Endothelial cell of umbilical vein (primary cell): Measurements from ENCODE around the gene NTMT1. TPM values are rescaled to one million over a fixed set of nuclear protein-coding genes. Genes with fewer than 3 reads are reported as not detected.
"Not testable (repeated sequence)": the region's sequence is repeated elsewhere in the genome, so short reads cannot be mapped to it uniquely, and the experiment has no call there.

Experiments
- BruUV-seq: library from RNA; stranded (reverse); fragments of 400-500 nt; replicated peaks from 2 replicates; lab custom pipeline; 2021; lab: Mats Ljungman, UMichigan
- CTCF ChIA-PET: fragments of 300-600, 350-600 bp; sonication (Branson Sonifier 250); formaldehyde crosslinking; loops from one replicate; lab custom pipeline; 2021; ENCODE audit warnings: antibody characterized with exemption, inconsistent platforms; lab: Charles Lee
- POLR2A ChIA-PET: fragments of 300-600, 350-600 bp; sonication (Branson Sonifier 250); formaldehyde crosslinking; loops from one replicate; lab custom pipeline; 2021; ENCODE audit warnings: antibody characterized with exemption, inconsistent platforms; lab: Charles Lee
- DNase-seq: peaks from one replicate; pipeline ENCODE4 v3.0.0-alpha.2; 2011; ENCODE audit warnings: low read depth, low spot score
- FAIRE-seq: peaks from 2 replicates; lab custom pipeline; 2011; peaks lifted over from hg19 to GRCh38; lab: Jason Lieb, UNC
- H2AFZ ChIP-seq: 2 replicates; pipeline ENCODE4 v1.6.0; 2012; ENCODE audit warnings: low read depth, low read length, control low read depth, inconsistent platforms
- H3K27ac ChIP-seq: 2 replicates; pipeline ENCODE4 v1.5.1; 2011; ENCODE audit warnings: low read depth, mild to moderate bottlenecking, control low read depth, low read length, moderate library complexity; ENCODE audit not compliant: insufficient read depth
- H3K27me3 ChIP-seq, 2 experiments: 2 replicates each; pipeline versions ENCODE4 v1.6.0 to v1.6.1; 2011; ENCODE audit warnings: low read length in 2 of 2, mixed read lengths in 1 of 2; ENCODE audit not compliant: control insufficient read depth in 2 of 2, insufficient read depth in 2 of 2
- H3K36me3 ChIP-seq, 2 experiments: 2 replicates in 1 of 2; 3 replicates in 1 of 2; pipeline ENCODE4 v1.5.1; 2011; ENCODE audit warnings: low read length in 2 of 2, mild to moderate bottlenecking in 1 of 2, moderate library complexity in 1 of 2; ENCODE audit not compliant: control insufficient read depth in 2 of 2, insufficient read depth in 2 of 2; ENCODE audit errors: extremely low read depth in 1 of 2
- H3K4me1 ChIP-seq: 3 replicates; pipeline ENCODE4 v1.5.1; 2011; ENCODE audit warnings: mild to moderate bottlenecking, low read length; ENCODE audit not compliant: control insufficient read depth, insufficient read depth; ENCODE audit errors: extremely low read depth
- H3K4me2 ChIP-seq: 2 replicates; pipeline ENCODE4 v1.6.1; 2011; ENCODE audit warnings: low read length, control low read depth, mixed read lengths; ENCODE audit not compliant: insufficient read depth
- H3K4me3 ChIP-seq, 3 experiments: fragments of 200-600 bp in 1 of 3; sonication (generic), shearing (Covaris generic) in 1 of 3; replicated peaks in 1 of 3; 2 replicates each; pipeline ENCODE4 v1.5.1; 2011 to 2016; ENCODE audit warnings: control low read depth in 3 of 3, low read length in 3 of 3, mild to moderate bottlenecking in 2 of 3, inconsistent platforms in 1 of 3, low read depth in 1 of 3, moderate library complexity in 1 of 3; ENCODE audit not compliant: insufficient read depth in 1 of 3
- H3K79me2 ChIP-seq: 2 replicates; pipeline ENCODE4 v1.6.0; 2012; ENCODE audit warnings: low read length, inconsistent platforms; ENCODE audit not compliant: control insufficient read depth, insufficient read depth
- H3K9ac ChIP-seq: replicated peaks from 2 replicates; pipeline ENCODE3; 2011; ENCODE audit warnings: low read length, control low read depth; ENCODE audit not compliant: insufficient read depth; ENCODE audit errors: extremely low read depth
- H3K9me1 ChIP-seq: replicated peaks from 3 replicates; pipeline ENCODE4 v1.6.0; 2011; ENCODE audit warnings: mild to moderate bottlenecking, low read length; ENCODE audit not compliant: control insufficient read depth, insufficient read depth; ENCODE audit errors: extremely low read depth
- H3K9me3 ChIP-seq: replicated peaks from 2 replicates; pipeline ENCODE4 v1.5.1; 2012; ENCODE audit warnings: low read length, inconsistent platforms; ENCODE audit not compliant: control insufficient read depth, insufficient read depth
- H4K20me1 ChIP-seq: replicated peaks from 2 replicates; pipeline ENCODE3; 2011; ENCODE audit warnings: mild to moderate bottlenecking, low read length; ENCODE audit not compliant: control insufficient read depth, insufficient read depth; ENCODE audit errors: extremely low read depth
- EZH2 ChIP-seq: IDR thresholded peaks from 2 replicates; pipeline ENCODE4 v1.6.1; 2012; ENCODE audit warnings: borderline replicate concordance, low read depth, mild to moderate bottlenecking, moderate library complexity, low read length, inconsistent platforms; ENCODE audit not compliant: severe bottlenecking
- FOS ChIP-seq: IDR thresholded peaks from 2 replicates; pipeline ENCODE4 v1.6.1; 2011; ENCODE audit warnings: mild to moderate bottlenecking, low read length, moderate library complexity, borderline replicate concordance; ENCODE audit not compliant: insufficient read depth
- GATA2 ChIP-seq: IDR thresholded peaks from 2 replicates; pipeline ENCODE4 v1.7.0; 2011; ENCODE audit warnings: low read depth, mild to moderate bottlenecking, moderate library complexity, mixed read lengths, low read length; ENCODE audit not compliant: insufficient read length, insufficient read depth
- JUN ChIP-seq: IDR thresholded peaks from 2 replicates; pipeline ENCODE4 v1.6.1; 2011; ENCODE audit warnings: borderline replicate concordance, low read depth; ENCODE audit not compliant: insufficient read length, insufficient read depth
- MYC ChIP-seq: IDR thresholded peaks from one replicate; pipeline ENCODE4 v1.6.1; 2011; ENCODE audit warnings: mild to moderate bottlenecking, low read depth, low read length
- POLR2A ChIP-seq: IDR thresholded peaks from 2 replicates; pipeline ENCODE4 v1.6.1; 2012; ENCODE audit warnings: low read depth, mild to moderate bottlenecking, control low read depth, low read length
- POLR2AphosphoS5 ChIP-seq: IDR thresholded peaks from 2 replicates; pipeline ENCODE4 v1.6.1; 2012; ENCODE audit warnings: low read depth, mild to moderate bottlenecking, control low read depth, low read length, moderate library complexity; ENCODE audit not compliant: insufficient read depth
- dilution Hi-C: fragments of 300-500 bp; cut with MboI; formaldehyde crosslinking; loops from one replicate; pipeline ENCODE4 v1.15.0; 2019; ENCODE audit warnings: low sequenced_read_pairs; ENCODE audit not compliant: extremely low pct_ligation_motif_present
- intact Hi-C: fragments of 100-400 bp; cut with micrococcal nuclease; formaldehyde crosslinking; loops from one replicate; pipeline ENCODE4 v1.10.0; 2022
- polyA plus RNA-seq, 4 experiments: library from polyadenylated mRNA; depleted of rRNA in 3 of 4; stranded (reverse) in 3 of 4; unstranded in 1 of 4; fragments of >200 nt; gene quantifications; 2 replicates each; pipeline versions ENCODE4 v1.2.1 to v1.2.3, GENCODE V29; 2011 to 2012; ENCODE audit warnings: missing spikeins in 1 of 4
- total RNA-seq: library from RNA; stranded (reverse); gene quantifications from 2 replicates; pipeline ENCODE4 v1.2.3, GENCODE V29; 2021
- TF ChIP-seq, protein P1 (sequence below), 2 donors: IDR thresholded peaks; 1 replicate in 1 of 2; 2 replicates in 1 of 2; pipeline ENCODE4 v1.5.1; 2011; ENCODE audit warnings: low read length in 2 of 2, mild to moderate bottlenecking in 2 of 2, moderate library complexity in 2 of 2, control low read depth in 1 of 2, inconsistent platforms in 1 of 2, low read depth in 1 of 2; ENCODE audit not compliant: insufficient read depth in 1 of 2; ENCODE audit errors: extremely low read depth in 1 of 2
- TF ChIP-seq, protein P2 (sequence below): IDR thresholded peaks from 2 replicates; pipeline ENCODE4 v1.6.1; 2011; ENCODE audit not compliant: insufficient read depth, insufficient read length

NTMT1 gene
- total and polyA plus RNA-seq, 2 donors (not counting 3 experiments of a cell fraction or from before 2014, with no cell fraction given) = 47.6 to 58.3 TPM

DNA sequence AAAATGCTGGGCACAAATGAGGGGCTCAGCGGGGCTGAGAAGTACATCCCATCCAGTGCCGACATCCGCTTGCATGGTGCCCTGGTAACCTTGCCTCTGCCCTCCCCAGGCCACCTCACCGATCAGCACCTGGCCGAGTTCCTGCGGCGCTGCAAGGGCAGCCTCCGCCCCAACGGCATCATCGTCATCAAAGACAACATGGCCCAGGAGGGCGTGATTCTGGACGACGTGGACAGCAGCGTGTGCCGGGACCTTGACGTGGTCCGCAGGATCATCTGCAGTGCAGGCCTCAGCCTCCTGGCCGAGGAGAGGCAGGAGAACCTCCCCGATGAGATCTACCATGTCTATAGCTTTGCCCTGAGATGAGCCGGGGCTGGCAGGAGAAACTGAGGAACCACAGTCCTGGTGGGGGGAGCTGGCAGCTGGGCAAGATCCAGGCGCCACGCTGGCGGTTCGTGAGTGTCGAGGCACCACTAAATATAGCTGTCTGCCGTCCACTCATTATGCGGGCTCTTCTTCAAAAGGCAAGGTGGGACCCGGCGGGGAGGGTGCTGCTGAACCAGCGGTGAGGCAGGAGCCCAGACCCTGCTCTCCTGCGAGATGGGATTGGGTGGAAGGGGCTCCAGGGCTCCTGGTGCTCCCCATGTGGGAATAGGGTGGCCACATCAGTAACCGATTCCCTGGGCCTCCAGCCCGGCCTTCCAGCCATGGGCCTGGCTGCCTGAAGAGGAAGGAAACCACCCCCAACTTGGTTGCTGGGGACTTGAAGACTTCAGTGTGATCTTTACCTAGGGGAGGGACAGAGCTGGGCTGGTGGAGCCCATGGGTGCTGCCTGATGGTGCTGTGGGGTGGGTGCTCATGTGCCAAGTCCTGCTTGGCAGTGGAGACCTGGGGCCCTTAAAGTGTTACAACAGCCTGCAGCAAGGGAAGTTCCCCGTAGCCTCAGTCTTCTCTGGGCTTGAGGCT, 9.4 kb downstream of the NTMT1 start:
- Histone ChIP-seq H3K79me2 (peaks cover 45% of the 10 kb centered on the region), H3K9me3 (no peaks in the 10 kb centered on the region), H3K36me3 (peaks cover 14 to 46% of the 10 kb centered on the region in 2 experiments), H3K4me2 (no peak overlapping the region), H3K4me1 (peaks cover under 1% of the 10 kb centered on the region), H2AFZ (no peak overlapping the region), H3K4me3 (no peak overlapping the region), H3K27me3 (no peaks in the 10 kb centered on the region), H3K27ac (no peak overlapping the region), H3K9ac (no peak overlapping the region), H4K20me1 (no peaks in the 10 kb centered on the region), H3K9me1 (no peaks in the 10 kb centered on the region)
- FAIRE-seq = no peak
- TF ChIP-seq, protein P1, sequence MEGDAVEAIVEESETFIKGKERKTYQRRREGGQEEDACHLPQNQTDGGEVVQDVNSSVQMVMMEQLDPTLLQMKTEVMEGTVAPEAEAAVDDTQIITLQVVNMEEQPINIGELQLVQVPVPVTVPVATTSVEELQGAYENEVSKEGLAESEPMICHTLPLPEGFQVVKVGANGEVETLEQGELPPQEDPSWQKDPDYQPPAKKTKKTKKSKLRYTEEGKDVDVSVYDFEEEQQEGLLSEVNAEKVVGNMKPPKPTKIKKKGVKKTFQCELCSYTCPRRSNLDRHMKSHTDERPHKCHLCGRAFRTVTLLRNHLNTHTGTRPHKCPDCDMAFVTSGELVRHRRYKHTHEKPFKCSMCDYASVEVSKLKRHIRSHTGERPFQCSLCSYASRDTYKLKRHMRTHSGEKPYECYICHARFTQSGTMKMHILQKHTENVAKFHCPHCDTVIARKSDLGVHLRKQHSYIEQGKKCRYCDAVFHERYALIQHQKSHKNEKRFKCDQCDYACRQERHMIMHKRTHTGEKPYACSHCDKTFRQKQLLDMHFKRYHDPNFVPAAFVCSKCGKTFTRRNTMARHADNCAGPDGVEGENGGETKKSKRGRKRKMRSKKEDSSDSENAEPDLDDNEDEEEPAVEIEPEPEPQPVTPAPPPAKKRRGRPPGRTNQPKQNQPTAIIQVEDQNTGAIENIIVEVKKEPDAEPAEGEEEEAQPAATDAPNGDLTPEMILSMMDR (IDR thresholded peaks at IDR 0.05; ENCODE audit: extremely low read depth in 1 of 2, insufficient read depth in 1 of 2, low read depth in 1 of 2, low read length in 2 of 2) = no peak
- TF ChIP-seq JUN (no peak), FOS (no peak), POLR2AphosphoS5 (no peak), POLR2A (no peak), MYC (no peak), GATA2 (no peak), EZH2 (no peak)
- TF ChIP-seq, protein P2, sequence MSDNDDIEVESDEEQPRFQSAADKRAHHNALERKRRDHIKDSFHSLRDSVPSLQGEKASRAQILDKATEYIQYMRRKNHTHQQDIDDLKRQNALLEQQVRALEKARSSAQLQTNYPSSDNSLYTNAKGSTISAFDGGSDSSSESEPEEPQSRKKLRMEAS = no peak
- BruUV-seq = no TSS peak
- intact Hi-C loops (no loop called here), dilution Hi-C loops (no loop called here)
- POLR2A ChIA-PET = no interaction called here
- no peak for DNase-seq
- CTCF ChIA-PET = interaction anchor here (0.6 kb wide), 1 partner anchor 141 kb away, joined by 3 read pairs; no protein-coding TSS in a partner anchor

DNA sequence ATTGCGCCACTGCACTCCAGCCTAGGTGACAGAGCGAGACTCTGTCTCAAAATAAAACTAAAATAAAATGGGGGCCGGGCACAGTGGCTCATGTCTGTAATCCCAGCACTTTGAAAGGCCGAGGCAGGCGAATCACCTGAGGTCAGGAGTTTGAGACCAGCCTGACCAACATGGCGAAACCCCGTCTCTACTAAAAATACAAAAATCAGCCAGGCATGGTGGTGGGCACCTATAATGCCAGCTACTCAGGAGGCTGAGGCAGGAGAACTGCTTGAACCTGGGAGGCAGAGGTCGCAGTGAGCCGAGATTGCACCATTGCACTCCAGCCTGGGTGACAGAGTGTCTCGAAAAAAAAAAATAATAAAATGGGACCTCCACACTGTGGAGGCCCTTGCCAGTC, 10.4 kb downstream of the NTMT1 start:
- H3K9me1 ChIP-seq, H3K27me3 ChIP-seq, H4K20me1 ChIP-seq, DNase-seq, H2AFZ ChIP-seq, H3K27ac ChIP-seq, POLR2A ChIA-PET, BruUV-seq, dilution Hi-C loops, FAIRE-seq, H3K4me1 ChIP-seq, H3K9ac ChIP-seq, intact Hi-C loops, H3K9me3 ChIP-seq, H3K4me2 ChIP-seq, H3K4me3 ChIP-seq: not testable (repeated sequence)
- H3K79me2 ChIP-seq = peaks cover 45% of the 10 kb centered on the region
- peaks cover 14 to 46% of the 10 kb centered on the region in 2 experiments for H3K36me3 ChIP-seq
- CTCF ChIA-PET = interaction anchor here (0.9 to 4.7 kb wide), 2 partner anchors 11 to 25 kb away, joined by 3 to 27 read pairs; partner anchors contain the start of gene NTMT1
